Esophagus muscularis mucosa (tissue), 4 donors: ENCODE data around the gene LCE1E.

Experiments
- EP300 ChIP-seq: sonication (generic); formaldehyde crosslinking; IDR thresholded peaks from one replicate; pipeline ENCODE4 v1.6.1; 2017; ENCODE audit warnings: antibody characterized with exemption
- POLR2A ChIP-seq: fragments of 450-650 bp; IDR thresholded peaks from one replicate; pipeline ENCODE4 v1.6.1; 2017; ENCODE audit warnings: antibody characterized with exemption, moderate library complexity, mild to moderate bottlenecking, low read depth
- TF ChIP-seq, protein P1 (sequence below), 3 experiments: fragments of 200-600 bp in 2 of 3; fragments of 450-650 bp in 1 of 3; sonication (generic) in 2 of 3; IDR thresholded peaks; one replicate each; pipeline ENCODE4 v1.5.1; 2017 to 2019; ENCODE audit warnings: antibody characterized with exemption in 3 of 3, mild to moderate bottlenecking in 2 of 3, moderate library complexity in 1 of 3

- TF ChIP-seq EP300 (no peak), POLR2A (no peak)
- TF ChIP-seq, protein P1, sequence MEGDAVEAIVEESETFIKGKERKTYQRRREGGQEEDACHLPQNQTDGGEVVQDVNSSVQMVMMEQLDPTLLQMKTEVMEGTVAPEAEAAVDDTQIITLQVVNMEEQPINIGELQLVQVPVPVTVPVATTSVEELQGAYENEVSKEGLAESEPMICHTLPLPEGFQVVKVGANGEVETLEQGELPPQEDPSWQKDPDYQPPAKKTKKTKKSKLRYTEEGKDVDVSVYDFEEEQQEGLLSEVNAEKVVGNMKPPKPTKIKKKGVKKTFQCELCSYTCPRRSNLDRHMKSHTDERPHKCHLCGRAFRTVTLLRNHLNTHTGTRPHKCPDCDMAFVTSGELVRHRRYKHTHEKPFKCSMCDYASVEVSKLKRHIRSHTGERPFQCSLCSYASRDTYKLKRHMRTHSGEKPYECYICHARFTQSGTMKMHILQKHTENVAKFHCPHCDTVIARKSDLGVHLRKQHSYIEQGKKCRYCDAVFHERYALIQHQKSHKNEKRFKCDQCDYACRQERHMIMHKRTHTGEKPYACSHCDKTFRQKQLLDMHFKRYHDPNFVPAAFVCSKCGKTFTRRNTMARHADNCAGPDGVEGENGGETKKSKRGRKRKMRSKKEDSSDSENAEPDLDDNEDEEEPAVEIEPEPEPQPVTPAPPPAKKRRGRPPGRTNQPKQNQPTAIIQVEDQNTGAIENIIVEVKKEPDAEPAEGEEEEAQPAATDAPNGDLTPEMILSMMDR (IDR thresholded peaks at IDR 0.05), result no peak
Measured at GRCh38 chr1:152795686-152796085, 9.6 kb downstream of the LCE1E start.
